H1 (cell line): ENCODE results near the gene ZC3H8. TPM values are rescaled to one million over a fixed set of nuclear protein-coding genes. Genes with fewer than 3 reads are reported as not detected.

Experiments used
- CTCF ChIA-PET: fragments of 300-600 bp; sonication (Branson Sonifier 250); formaldehyde crosslinking; loops from one replicate; lab custom pipeline; 2021; ENCODE audit not compliant: partially characterized antibody; lab: Charles Lee
- POLR2A ChIA-PET: fragments of 300-600 bp; sonication (Branson Sonifier 250); formaldehyde crosslinking; loops from one replicate; lab custom pipeline; 2021; ENCODE audit warnings: inconsistent platforms; ENCODE audit not compliant: partially characterized antibody; lab: Charles Lee
- DNase-seq, 2 experiments: peaks; one replicate each; pipeline versions ENCODE4 v3.0.0 to v3.0.0-alpha.2; 2010 to 2022; ENCODE audit warnings: low spot score in 2 of 2, low read depth in 1 of 2, mixed read lengths in 1 of 2
- FAIRE-seq: peaks from 2 replicates; lab custom pipeline; 2011; peaks lifted over from hg19 to GRCh38; lab: Jason Lieb, UNC
- H2AFZ ChIP-seq: 2 replicates; pipeline ENCODE4 v1.8.1; 2012; ENCODE audit warnings: low read length, inconsistent platforms
- H2AK5ac ChIP-seq: 2 replicates; pipeline ENCODE4 v1.6.1; 2013; ENCODE audit warnings: low read depth, low read length
- H2BK120ac ChIP-seq: replicated peaks from 2 replicates; pipeline ENCODE3; 2013; ENCODE audit warnings: low read depth, low read length, inconsistent platforms
- H2BK12ac ChIP-seq: 2 replicates; pipeline ENCODE4 v1.6.1; 2013; ENCODE audit warnings: low read depth, low read length
- H2BK15ac ChIP-seq: 2 replicates; pipeline ENCODE4 v1.6.1; 2013; ENCODE audit warnings: low read length
- H2BK20ac ChIP-seq: 2 replicates; pipeline ENCODE4 v1.6.1; 2013; ENCODE audit warnings: low read length
- H2BK5ac ChIP-seq: 2 replicates; pipeline ENCODE4 v1.6.1; 2013; ENCODE audit warnings: low read depth, low read length
- H3K14ac ChIP-seq: 2 replicates; pipeline ENCODE4 v1.6.1; 2013; ENCODE audit warnings: inconsistent platforms; ENCODE audit not compliant: insufficient read length
- H3K18ac ChIP-seq: 2 replicates; pipeline ENCODE4 v1.6.1; 2013; ENCODE audit warnings: low read length; ENCODE audit errors: extremely low read depth
- H3K23ac ChIP-seq: 2 replicates; pipeline ENCODE4 v1.6.1; 2013; ENCODE audit warnings: inconsistent platforms; ENCODE audit not compliant: insufficient read length
- H3K23me2 ChIP-seq: 2 replicates; pipeline ENCODE4 v1.6.1; 2013; ENCODE audit warnings: low read depth, low read length
- H3K27ac ChIP-seq: 2 replicates; pipeline ENCODE4 v1.6.1; 2011; ENCODE audit warnings: low read depth, low read length, inconsistent platforms
- H3K27me3 ChIP-seq, 4 experiments: replicated peaks in 1 of 4; 1 replicate in 1 of 4; 2 replicates in 3 of 4; pipeline versions ENCODE4 v1.6.1 to v1.8.1; 2011 to 2013; ENCODE audit warnings: low read length in 3 of 4, mild to moderate bottlenecking in 3 of 4, inconsistent platforms in 2 of 4, mixed read lengths in 2 of 4, moderate library complexity in 1 of 4; ENCODE audit not compliant: control insufficient read depth in 3 of 4, insufficient read depth in 3 of 4; ENCODE audit errors: extremely low read depth in 1 of 4
- H3K36me3 ChIP-seq, 4 experiments: 2 replicates each; pipeline versions ENCODE4 v1.6.1 to v1.8.1; 2011 to 2013; ENCODE audit warnings: mild to moderate bottlenecking in 4 of 4, low read length in 3 of 4, moderate library complexity in 2 of 4, control low read depth in 1 of 4, inconsistent platforms in 1 of 4; ENCODE audit not compliant: insufficient read depth in 4 of 4, control insufficient read depth in 2 of 4
- H3K4ac ChIP-seq: replicated peaks from 2 replicates; pipeline ENCODE3; 2013; ENCODE audit warnings: low read length, low read depth, mixed read lengths, inconsistent platforms; ENCODE audit not compliant: insufficient read length
- H3K4me1 ChIP-seq, 4 experiments: replicated peaks in 1 of 4; 1 replicate in 1 of 4; 2 replicates in 3 of 4; pipeline versions ENCODE4 v1.6.1 to v1.8.1; 2011 to 2013; ENCODE audit warnings: low read length in 3 of 4, inconsistent platforms in 2 of 4, mixed read lengths in 1 of 4; ENCODE audit not compliant: insufficient read depth in 4 of 4, control insufficient read depth in 3 of 4
- H3K4me2 ChIP-seq, 2 experiments: 2 replicates each; pipeline versions ENCODE4 v1.6.1 to v1.8.1; 2011 to 2013; ENCODE audit warnings: low read depth in 2 of 2, low read length in 2 of 2, control low read depth in 1 of 2, inconsistent platforms in 1 of 2, mild to moderate bottlenecking in 1 of 2; ENCODE audit not compliant: insufficient read depth in 1 of 2
- H3K4me3 ChIP-seq, 4 experiments: fragments of 200-600, 300-600 bp in 1 of 4; sonication (generic), shearing (Covaris generic), sonication (Bioruptor Twin) in 1 of 4; 2 replicates each; pipeline versions ENCODE4 v1.5.1 to v1.8.1; 2011 to 2016; ENCODE audit warnings: low read length in 4 of 4, low read depth in 3 of 4, control low read depth in 2 of 4, inconsistent platforms in 2 of 4, mild to moderate bottlenecking in 2 of 4, mixed read lengths in 1 of 4, moderate library complexity in 1 of 4; ENCODE audit not compliant: insufficient read depth in 2 of 4; ENCODE audit errors: extremely low read depth in 1 of 4
- H3K56ac ChIP-seq: replicated peaks from 2 replicates; pipeline ENCODE3; 2013; ENCODE audit warnings: low read depth, mild to moderate bottlenecking, mixed read lengths, low read length, inconsistent platforms; ENCODE audit not compliant: insufficient read length
- H3K79me1 ChIP-seq: 2 replicates; pipeline ENCODE4 v1.6.1; 2013; ENCODE audit warnings: low read depth, low read length, control low read depth
- H3K79me2 ChIP-seq, 2 experiments: 2 replicates each; pipeline versions ENCODE4 v1.6.1 to v1.8.1; 2012 to 2013; ENCODE audit warnings: low read length in 2 of 2, mild to moderate bottlenecking in 2 of 2, inconsistent platforms in 1 of 2; ENCODE audit not compliant: insufficient read depth in 2 of 2, control insufficient read depth in 1 of 2
- H3K9ac ChIP-seq, 4 experiments: replicated peaks in 1 of 4; 1 replicate in 1 of 4; 2 replicates in 3 of 4; pipeline versions ENCODE4 v1.6.1 to v1.8.1; 2011 to 2013; ENCODE audit warnings: low read depth in 3 of 4, low read length in 3 of 4, control low read depth in 2 of 4, mild to moderate bottlenecking in 2 of 4, moderate library complexity in 2 of 4, inconsistent platforms in 1 of 4; ENCODE audit errors: extremely low read depth in 1 of 4
- H3K9me3 ChIP-seq, 2 experiments: 2 replicates each; pipeline versions ENCODE4 v1.6.1 to v1.8.1; 2012 to 2013; ENCODE audit warnings: mild to moderate bottlenecking in 2 of 2, moderate library complexity in 2 of 2, control low read depth in 1 of 2, inconsistent platforms in 1 of 2, low read depth in 1 of 2, low read length in 1 of 2, mixed read lengths in 1 of 2; ENCODE audit not compliant: insufficient read depth in 2 of 2
- H4K20me1 ChIP-seq, 2 experiments: replicated peaks in 1 of 2; 2 replicates each; pipeline versions ENCODE3 to v1.8.1; 2011 to 2013; ENCODE audit warnings: inconsistent platforms in 2 of 2, low read length in 2 of 2, mild to moderate bottlenecking in 1 of 2; ENCODE audit not compliant: insufficient read depth in 2 of 2, control insufficient read depth in 1 of 2
- H4K5ac ChIP-seq: 2 replicates; pipeline ENCODE4 v1.6.1; 2013; ENCODE audit warnings: low read length, low read depth, mixed read lengths, inconsistent platforms; ENCODE audit not compliant: insufficient read length
- H4K8ac ChIP-seq: 2 replicates; pipeline ENCODE4 v1.8.0; 2013; ENCODE audit warnings: mild to moderate bottlenecking, moderate library complexity, low read length, inconsistent platforms; ENCODE audit not compliant: insufficient read depth; ENCODE audit errors: extremely low read depth
- H4K91ac ChIP-seq: replicated peaks from 2 replicates; pipeline ENCODE3; 2013; ENCODE audit warnings: low read length, mixed read lengths, inconsistent platforms; ENCODE audit not compliant: insufficient read length
- BCL11A ChIP-seq, 2 experiments: IDR thresholded peaks; one replicate each; pipeline ENCODE4 v1.6.1; 2011; ENCODE audit warnings: low read depth in 2 of 2, low read length in 2 of 2, mild to moderate bottlenecking in 2 of 2
- CHD1 ChIP-seq: IDR thresholded peaks from 2 replicates; pipeline ENCODE4 v1.6.1; 2012; ENCODE audit warnings: low read depth, low read length, improper control_type of control experiment
- CTBP2 ChIP-seq: IDR thresholded peaks from 2 replicates; pipeline ENCODE4 v1.7.0; 2011; ENCODE audit warnings: borderline replicate concordance, mild to moderate bottlenecking, moderate library complexity, mixed read lengths, low read length; ENCODE audit not compliant: insufficient read depth, insufficient read length
- EP300 ChIP-seq, 2 experiments: IDR thresholded peaks; 1 replicate in 1 of 2; 2 replicates in 1 of 2; pipeline ENCODE4 v1.6.1; 2011 to 2012; ENCODE audit warnings: low read depth in 2 of 2, low read length in 2 of 2, mild to moderate bottlenecking in 2 of 2, borderline replicate concordance in 1 of 2, inconsistent platforms in 1 of 2, moderate library complexity in 1 of 2
- EZH2 ChIP-seq: fragments of 200-600 bp; sonication (generic); IDR thresholded peaks from 2 replicates; pipeline ENCODE4 v1.7.1; 2012; ENCODE audit warnings: low read depth, mild to moderate bottlenecking, moderate library complexity, low read length, inconsistent platforms; ENCODE audit not compliant: severe bottlenecking
- FOSL1 ChIP-seq: IDR thresholded peaks from 2 replicates; pipeline ENCODE4 v1.6.1; 2011; ENCODE audit warnings: mild to moderate bottlenecking, low read depth, low read length, moderate library complexity; ENCODE audit not compliant: insufficient read depth
- HDAC6 ChIP-seq: IDR thresholded peaks from one replicate; pipeline ENCODE4 v1.7.1; 2012; ENCODE audit warnings: low read depth, mild to moderate bottlenecking, inconsistent platforms, low read length, moderate library complexity
- KDM1A ChIP-seq: fragments of 200-600, 300-600 bp; sonication (generic); IDR thresholded peaks from 2 replicates; pipeline ENCODE4 v1.7.1; 2016; ENCODE audit warnings: mild to moderate bottlenecking, low read length, borderline replicate concordance
- KDM4A ChIP-seq: IDR thresholded peaks from one replicate; pipeline ENCODE4 v1.7.1; 2012; ENCODE audit warnings: low read depth, mild to moderate bottlenecking, moderate library complexity, low read length, inconsistent platforms; ENCODE audit not compliant: severe bottlenecking
- RAD21 ChIP-seq, 2 experiments: IDR thresholded peaks in 1 of 2; conservative IDR thresholded peaks in 1 of 2; 2 replicates each; pipeline ENCODE4 v1.6.1; 2011; ENCODE audit warnings: low read depth in 2 of 2, low read length in 2 of 2, improper control_type of control experiment in 1 of 2, inconsistent platforms in 1 of 2, mild to moderate bottlenecking in 1 of 2, moderate library complexity in 1 of 2
- RBBP5 ChIP-seq: IDR thresholded peaks from 2 replicates; pipeline ENCODE4 v1.7.1; 2012; ENCODE audit warnings: low read depth, mild to moderate bottlenecking, inconsistent platforms, low read length, moderate library complexity, borderline replicate concordance
- SIRT6 ChIP-seq: IDR thresholded peaks from one replicate; pipeline ENCODE4 v1.7.1; 2012; ENCODE audit warnings: low read length, inconsistent platforms
- TBP ChIP-seq: IDR thresholded peaks from 2 replicates; pipeline ENCODE4 v1.6.1; 2011; ENCODE audit warnings: low read depth, low read length, improper control_type of control experiment
- TCF12 ChIP-seq: IDR thresholded peaks from 2 replicates; pipeline ENCODE4 v1.6.1; 2011; ENCODE audit warnings: low read depth, mild to moderate bottlenecking, low read length
- WGBS, 2 experiments: shearing (Covaris generic) in 1 of 2; methylation state at CpG; one replicate each; pipeline versions ENCODE4 v1.1.6 to v1.1.7; 2013 to 2015; ENCODE audit warnings: low lambda C conversion rate in 2 of 2, mixed read lengths in 2 of 2, inconsistent platforms in 1 of 2, low coverage in 1 of 2, missing lambda C conversion rate in 1 of 2; ENCODE audit not compliant: insufficient replicate concordance in 2 of 2, insufficient coverage in 1 of 2, insufficient read length in 1 of 2; ENCODE audit errors: extremely low coverage in 1 of 2, missing lambda C conversion rate in 1 of 2; 5-methylcytosine and 5-hydroxymethylcytosine counted together
- polyA plus RNA-seq, 7 experiments: library from polyadenylated mRNA; depleted of rRNA in 3 of 7; stranded (reverse) in 5 of 7; unstranded in 2 of 7; fragments of >200 nt in 5 of 7; fragments of 200-250 nt in 2 of 7; gene quantifications; 1 replicate in 5 of 7; 2 replicates in 1 of 7; 4 replicates in 1 of 7; pipeline versions ENCODE4 v1.2.1 to v1.2.3, GENCODE V29; 2011 to 2013; ENCODE audit warnings: missing spikeins in 2 of 7, mixed read lengths in 2 of 7
- total RNA-seq: library from RNA; stranded (reverse); fragmentation: NEBNext Ultra II Directional; extraction: Animal tissue kit (Norgen Biotek cat#: 25700); gene quantifications from 2 replicates; pipeline ENCODE4 v1.2.1, GENCODE V29; 2021

The ZC3H8 gene
- total and polyA plus RNA-seq, 2 of the 8 experiments (the other 6 are each of a cell fraction or from before 2014, with no cell fraction given) = 1.9 to 7.1 TPM

DNA sequence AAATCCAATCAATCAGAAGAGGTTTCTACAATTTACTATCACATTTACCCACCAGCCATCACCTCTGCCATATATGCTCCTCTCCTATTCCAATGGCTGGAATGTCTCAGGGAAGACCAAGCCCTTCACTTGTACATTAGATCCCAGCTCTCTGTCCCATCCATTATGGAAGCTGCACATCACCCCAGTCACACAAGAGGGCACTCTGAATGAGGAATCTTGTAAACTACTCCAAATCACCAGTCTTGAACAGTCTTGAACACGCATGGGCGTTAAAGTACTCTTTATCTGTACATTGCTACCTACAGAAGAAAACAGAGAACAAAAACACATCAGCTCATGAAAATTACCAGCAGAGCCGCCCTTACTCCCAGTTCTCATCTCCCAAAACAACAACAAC lies 38.7 kb downstream of the ZC3H8 start:
- Histone ChIP-seq H4K8ac (no peak overlapping the region), H2BK12ac (no peak overlapping the region), H2AK5ac (no peak overlapping the region), H4K91ac (no peak overlapping the region), H2BK5ac (no peak overlapping the region), H3K9ac (no peak overlapping the region), H3K36me3 (no peaks in the 10 kb centered on the region; a peak in 2 of 8 replicates), H2BK20ac (no peak overlapping the region), H2BK120ac (no peak overlapping the region), H3K27me3 (no peaks in the 10 kb centered on the region), H3K4me1 (no peaks in the 10 kb centered on the region), H3K23me2 (no peaks in the 10 kb centered on the region), H3K18ac (no peak overlapping the region), H3K23ac (no peak overlapping the region), H4K5ac (no peak overlapping the region), H4K20me1 (no peaks in the 10 kb centered on the region), H3K4me3 (no peak overlapping the region), H3K4me2 (no peak overlapping the region), H3K79me1 (no peaks in the 10 kb centered on the region), H3K56ac (no peak overlapping the region), H3K9me3 (no peaks in the 10 kb centered on the region), H2AFZ (no peak overlapping the region), H3K79me2 (no peaks in the 10 kb centered on the region), H3K14ac (no peak overlapping the region), H2BK15ac (no peak overlapping the region), H3K27ac (no peak overlapping the region), H3K4ac (no peak overlapping the region)
- peak; percentile 13 for FAIRE-seq
- POLR2A ChIA-PET = interaction anchor here (0.5 kb wide), 1 partner anchor 19 kb away, joined by 4 read pairs; no protein-coding TSS in a partner anchor
- DNase-seq = no peak
- CTCF ChIA-PET = interaction anchor here (0.5 to 1.6 kb wide), 8 partner anchors 10 to 326 kb away, joined by 3 to 4 read pairs (median 3); no protein-coding TSS in a partner anchor
- 97% methylated on average over 3 of the region's 3 CpGs; no CpG with 5 or more reads in 1 of the 2 experiments for WGBS, 2 experiments
- no peak for TF ChIP-seq CTBP2
- no peak for TF ChIP-seq CHD1
- TF ChIP-seq EP300 (IDR thresholded peaks at IDR 0.05; ENCODE audit: borderline replicate concordance in 1 of 2, low read depth in 2 of 2, low read length in 2 of 2) = no peak
- TF ChIP-seq SIRT6 = no peak
- no peak for TF ChIP-seq BCL11A (IDR thresholded peaks at IDR 0.05; ENCODE audit: low read depth in 2 of 2, low read length in 2 of 2)
- no peak for TF ChIP-seq EZH2
- TF ChIP-seq RBBP5 = no peak
- no peak for TF ChIP-seq TBP
- no peak for TF ChIP-seq KDM1A
- no peak for TF ChIP-seq KDM4A
- TF ChIP-seq HDAC6 = no peak
- peak; percentile 39 to 43 for TF ChIP-seq RAD21 (IDR thresholded peaks at IDR 0.05 in 1 of 2, conservative IDR thresholded peaks at IDR 0.05 in 1 of 2; ENCODE audit: low read depth in 2 of 2, low read length in 2 of 2)
- no peak for TF ChIP-seq FOSL1
- no peak for TF ChIP-seq TCF12
